ENCODE results near the gene TTC27. TPM values are rescaled to one million over a fixed set of nuclear protein-coding genes. Genes with fewer than 3 reads are reported as not detected.
"Not testable (repeated sequence)": the region's sequence is repeated elsewhere in the genome, so short reads cannot be mapped to it uniquely, and the experiment has no call there.

TTC27 gene
- total RNA-seq, 1 experiment from 2014 or later = 21.1 TPM

DNA sequence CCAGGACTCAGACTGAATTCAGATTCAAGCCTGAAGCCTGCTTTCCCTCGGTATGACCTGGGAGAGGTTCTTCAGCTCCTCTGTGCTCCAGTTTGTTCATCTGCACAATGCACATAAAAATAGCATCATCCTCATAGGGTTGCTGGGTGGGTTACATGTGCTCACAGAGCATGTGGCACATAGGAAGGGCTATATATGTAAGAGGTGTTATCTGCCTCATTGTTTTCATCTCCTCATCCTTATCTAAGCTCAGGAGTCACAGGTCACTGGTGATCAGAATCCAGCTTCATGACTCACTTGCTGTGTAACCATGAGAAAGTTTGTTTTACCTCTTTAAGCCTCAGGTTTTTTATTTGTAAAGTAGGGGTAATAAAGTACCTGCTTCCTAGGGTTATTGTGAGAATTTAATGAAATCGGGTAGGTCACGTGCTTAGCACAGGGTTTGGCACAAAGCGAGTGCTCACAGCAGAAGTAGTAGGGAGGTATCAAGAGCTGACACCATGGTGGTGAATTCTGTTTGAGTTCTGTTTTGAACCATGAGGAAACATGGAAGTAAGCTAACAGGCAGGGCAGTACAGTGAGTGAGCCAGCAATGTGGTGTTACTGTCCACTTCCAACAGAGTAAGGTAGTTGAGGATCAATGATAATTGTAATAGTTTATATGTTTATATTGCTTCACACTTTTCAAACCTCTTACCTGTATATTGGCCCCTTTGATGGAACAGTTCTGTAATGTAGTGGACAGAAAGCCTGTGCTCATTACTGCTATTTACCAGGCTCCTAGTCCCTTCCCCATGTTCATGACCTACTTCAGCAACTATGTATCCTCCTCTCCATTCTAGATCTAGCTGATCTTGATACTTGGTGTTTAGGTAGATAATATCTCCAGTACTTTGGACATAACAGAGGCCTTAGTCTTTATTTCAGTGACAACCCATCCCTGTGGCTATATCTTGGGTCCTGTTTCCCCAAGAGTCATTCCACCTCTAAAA, 177.6 kb downstream of the TTC27 start:
- DNase-seq (ENCODE audit: low read depth) = no peak

DNA sequence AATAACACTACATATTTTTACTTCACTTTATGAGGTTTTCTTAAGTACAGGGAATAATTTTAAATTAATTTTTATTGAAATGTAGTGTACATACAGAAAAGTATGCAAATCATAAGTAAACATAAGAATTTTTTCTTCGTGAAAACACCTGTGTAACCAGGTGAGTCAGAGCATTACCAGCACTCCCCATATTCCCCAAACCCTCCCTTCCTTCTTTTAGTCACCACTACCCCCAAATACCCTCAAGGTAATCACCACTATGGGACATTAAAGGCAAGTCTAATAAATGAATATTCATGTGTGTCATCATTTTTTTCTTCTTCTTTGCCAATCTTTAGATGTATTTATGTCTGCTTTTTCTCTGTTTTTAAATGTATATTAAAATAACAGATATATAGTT, 179.0 kb downstream of the TTC27 start:
- DNase-seq (ENCODE audit: low read depth) = no peak

DNA sequence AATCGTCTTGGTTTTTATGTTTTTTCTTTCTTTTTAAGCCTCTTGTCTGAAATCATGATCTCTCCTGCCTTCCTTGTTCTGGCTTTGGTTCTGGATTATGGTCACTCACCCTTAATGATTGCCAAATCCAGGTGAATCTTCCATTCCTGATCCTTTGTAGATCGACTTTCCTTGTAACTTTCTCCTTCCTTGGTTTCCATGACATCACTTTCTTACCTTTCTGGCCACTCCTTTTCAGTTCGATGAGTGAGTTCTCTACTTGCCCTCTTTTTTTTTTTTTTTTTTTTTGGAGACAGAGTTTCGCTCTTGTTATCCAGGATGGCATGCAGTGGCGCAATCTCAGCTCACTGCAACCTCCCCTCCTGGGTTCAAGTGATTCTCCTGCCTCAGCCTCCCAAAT, 179.8 kb downstream of the TTC27 start:
- DNase-seq (ENCODE audit: low read depth) = no peak

DNA sequence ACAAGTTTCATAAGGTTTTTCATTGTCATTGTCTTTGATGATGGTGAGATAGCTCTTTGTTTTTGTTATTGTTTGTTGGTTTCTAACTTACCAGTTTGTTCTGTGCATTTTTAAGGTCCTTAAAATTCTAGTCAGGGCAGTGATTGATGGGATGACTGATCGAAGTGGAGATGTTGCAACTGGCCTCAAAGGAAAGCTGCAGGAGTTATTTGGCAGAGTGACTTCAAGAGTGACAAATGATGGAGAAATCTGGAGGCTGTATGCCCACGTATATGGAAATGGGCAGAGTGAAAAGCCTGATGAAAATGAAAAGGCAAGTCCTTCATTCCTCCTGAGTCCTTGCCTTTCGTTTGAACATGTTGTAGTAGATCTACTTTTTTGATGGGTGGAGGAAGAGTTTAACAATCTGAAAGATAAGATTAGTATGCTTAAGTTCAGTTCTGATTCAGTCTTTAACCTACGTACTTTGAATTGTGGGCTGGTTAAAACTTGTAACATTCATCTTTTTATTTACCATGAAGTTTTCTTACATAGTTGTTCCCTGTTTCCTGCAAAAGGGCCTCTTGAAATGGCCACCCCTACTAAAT, 183.2 kb downstream of the TTC27 start:
- peak; percentile 16 for DNase-seq (ENCODE audit: low read depth)

DNA sequence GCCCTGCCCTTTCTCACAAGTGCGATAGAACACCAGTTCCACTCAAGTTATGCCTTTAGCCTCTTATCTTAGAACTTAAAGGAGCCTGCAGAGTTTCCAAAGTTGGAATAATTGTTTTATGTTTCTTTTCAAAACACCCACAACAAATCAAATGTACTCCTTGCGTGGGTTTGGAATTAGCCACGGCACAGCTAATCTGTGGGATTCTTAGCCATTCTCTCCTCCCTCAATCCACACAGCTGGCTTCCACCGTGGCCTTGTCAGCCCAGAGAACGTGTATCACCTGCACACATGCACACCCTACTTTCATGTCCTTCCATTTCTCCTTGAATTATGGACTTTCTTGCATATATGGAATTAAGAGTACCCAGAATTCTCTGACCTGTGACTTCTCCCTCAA, 183.8 kb downstream of the TTC27 start:
- no peak for DNase-seq (ENCODE audit: low read depth)

DNA sequence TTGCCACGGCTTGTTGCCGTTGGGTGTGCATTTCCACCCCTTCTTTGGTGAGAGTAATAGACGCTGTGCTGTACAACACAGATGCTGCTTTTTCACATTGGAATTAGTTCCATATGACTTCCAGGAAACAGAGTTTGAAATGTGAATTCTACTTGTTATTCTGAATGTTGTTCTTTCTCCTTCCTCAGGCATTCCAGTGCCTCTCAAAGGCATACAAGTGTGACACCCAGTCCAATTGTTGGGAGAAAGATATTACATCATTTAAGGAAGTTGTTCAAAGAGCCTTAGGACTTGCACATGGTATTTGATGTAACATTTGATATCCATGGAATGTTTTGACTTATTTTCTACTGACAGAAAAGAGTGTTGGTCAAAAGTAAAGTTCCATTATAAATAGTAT, 184.5 kb downstream of the TTC27 start:
- DNase-seq (ENCODE audit: low read depth) = no peak

DNA sequence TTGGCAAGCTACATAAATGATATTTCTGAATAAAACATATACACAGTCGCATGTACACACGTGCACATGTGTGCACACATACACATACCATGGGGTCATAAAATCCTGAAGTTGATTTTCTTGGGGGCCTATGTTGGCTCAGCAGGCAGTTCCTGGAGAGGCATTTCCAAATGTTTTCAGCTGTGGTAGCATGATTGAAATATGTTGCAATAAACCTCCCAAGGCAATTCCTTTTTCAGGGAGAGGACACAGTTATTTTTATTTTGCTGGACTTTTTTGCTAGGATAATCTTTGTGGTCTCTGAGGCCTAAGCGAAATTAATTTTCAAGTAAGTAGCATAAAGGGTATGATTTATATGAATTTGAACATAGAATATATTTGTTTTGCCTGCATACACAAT, 192.2 kb downstream of the TTC27 start:
- DNase-seq (ENCODE audit: low read depth) = no peak

DNA sequence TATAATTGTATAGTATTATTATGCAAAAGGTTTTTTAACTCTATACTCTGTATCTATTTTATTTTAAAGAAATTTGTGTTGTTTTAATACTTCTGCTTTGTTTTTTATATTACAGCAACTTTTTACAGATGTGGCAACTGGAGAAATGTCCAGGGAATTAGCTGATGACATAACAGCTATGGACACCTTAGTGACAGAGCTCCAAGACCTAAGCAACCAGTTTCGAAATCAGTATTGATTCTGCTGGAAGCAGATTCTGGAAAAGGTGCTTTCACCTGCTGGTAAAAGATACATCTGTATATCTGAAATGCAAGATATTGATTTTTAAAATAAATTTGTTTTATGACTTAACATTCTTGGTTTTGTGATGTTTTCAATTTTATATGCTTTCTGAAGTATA, 192.9 kb downstream of the TTC27 start:
- no peak for DNase-seq (ENCODE audit: low read depth)

DNA sequence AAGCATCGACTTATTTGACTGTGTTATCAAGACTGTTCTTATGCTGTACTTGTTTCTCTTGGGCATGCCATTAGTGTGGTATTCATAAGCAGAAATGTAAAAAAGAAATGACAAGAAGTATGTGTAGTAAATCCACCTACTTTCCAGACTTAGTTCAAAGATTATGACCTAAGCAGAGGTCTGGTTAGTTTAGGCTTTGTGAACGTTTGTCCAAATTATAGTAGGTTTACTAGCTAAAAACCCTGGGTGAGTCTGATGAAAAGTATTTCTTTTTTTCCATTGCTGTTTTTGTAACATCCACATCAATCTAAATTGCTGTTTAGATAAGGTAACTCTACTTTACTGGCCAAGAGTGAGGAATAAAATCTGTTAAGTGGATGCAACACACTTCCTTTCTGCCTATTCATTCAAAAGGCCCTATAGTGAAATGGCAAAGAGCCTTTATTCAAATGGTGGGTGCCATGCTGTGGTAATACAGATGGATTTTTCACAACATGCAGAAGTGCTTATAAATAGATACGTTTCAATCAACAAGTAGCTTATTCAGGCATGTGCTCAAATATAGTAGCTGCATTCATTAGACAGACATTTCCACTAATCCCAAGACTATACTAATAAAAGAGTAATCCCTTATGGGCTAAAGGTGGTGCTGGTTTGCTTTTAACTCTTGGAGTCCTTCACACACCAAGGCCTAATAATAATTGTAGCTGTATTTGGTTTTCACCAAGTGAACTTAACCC, 196.4 kb downstream of the TTC27 start:
- DNase-seq (ENCODE audit: low read depth) = no peak

DNA sequence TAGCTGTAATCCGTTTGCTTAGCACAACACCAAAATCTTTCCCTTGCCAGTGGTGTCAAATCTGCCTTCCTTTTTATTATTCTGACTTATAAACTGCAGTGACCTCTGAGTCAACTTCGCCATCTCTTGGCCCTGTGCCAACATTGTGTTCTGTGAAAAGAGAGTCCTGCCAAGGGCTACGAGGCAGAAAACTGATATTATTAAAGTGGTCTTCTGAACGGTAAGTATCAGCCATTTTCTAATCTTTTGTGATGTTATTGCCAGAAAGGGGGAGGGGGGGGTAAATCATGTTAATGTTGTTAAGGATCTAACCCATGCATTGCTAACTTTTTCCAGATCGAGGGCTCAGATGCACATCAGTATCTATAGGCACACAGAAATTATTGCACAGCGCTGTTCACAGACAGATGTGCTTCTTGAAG, 197.5 kb downstream of the TTC27 start:
- peak; percentile 62 for DNase-seq (ENCODE audit: low read depth)

DNA sequence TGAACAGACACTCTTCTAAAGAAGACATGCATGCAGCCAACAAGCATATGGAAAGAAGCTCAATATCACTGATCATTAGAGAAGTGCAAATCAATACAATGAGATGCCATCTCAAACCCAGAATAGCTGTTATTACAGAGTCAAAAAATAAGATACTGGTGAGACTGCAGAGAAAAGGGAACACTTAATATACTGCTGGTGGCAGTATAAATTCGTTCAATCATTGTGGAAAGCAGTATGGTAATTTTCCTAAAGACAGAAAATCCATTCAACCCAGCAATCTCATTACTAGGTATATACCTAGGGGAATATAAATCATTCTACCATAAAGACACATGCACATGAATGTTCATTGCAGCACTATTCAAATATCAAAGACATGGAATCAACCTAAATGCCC, 202.3 kb downstream of the TTC27 start:
- no peak for DNase-seq (ENCODE audit: low read depth)

DNA sequence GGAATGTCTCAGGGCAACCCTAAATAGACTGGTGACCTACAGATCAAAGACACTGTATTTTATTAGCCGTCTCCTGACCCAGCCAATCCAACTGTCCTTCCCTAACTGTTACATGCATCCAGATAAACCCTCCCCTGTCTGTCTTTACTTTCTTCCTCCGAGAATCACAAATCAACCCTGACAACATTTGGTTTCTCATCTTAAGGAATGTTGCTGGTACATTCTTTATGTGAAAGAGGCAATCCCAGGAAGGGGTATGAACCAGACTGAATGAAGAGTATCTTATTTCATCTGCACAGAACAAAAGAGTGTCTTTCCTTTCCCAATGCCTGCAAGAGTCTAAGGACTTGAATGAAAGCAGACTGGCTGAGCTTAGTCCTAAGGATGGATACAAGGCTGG, 205.0 kb downstream of the TTC27 start:
- peak; percentile 43 for DNase-seq (ENCODE audit: low read depth)

DNA sequence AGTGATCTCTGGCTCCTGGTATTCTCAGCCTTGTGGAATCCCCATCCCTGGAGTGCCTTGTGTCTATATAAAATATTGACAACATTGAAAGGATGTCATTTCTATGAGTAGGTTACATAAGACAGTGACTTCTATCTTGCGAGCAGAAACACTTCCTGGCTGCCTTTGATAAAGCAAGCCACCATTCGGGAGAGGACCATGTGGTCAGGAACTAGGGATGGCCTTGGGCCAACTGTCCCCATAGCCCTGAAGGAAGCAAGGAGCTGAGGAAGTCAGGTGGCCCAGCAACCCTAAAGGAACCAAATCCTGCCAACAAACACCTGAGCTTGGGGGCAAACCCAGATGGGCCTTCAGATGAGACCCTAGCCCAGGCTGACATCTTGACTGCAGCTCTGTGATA, 205.9 kb downstream of the TTC27 start:
- DNase-seq (ENCODE audit: low read depth) = no peak

DNA sequence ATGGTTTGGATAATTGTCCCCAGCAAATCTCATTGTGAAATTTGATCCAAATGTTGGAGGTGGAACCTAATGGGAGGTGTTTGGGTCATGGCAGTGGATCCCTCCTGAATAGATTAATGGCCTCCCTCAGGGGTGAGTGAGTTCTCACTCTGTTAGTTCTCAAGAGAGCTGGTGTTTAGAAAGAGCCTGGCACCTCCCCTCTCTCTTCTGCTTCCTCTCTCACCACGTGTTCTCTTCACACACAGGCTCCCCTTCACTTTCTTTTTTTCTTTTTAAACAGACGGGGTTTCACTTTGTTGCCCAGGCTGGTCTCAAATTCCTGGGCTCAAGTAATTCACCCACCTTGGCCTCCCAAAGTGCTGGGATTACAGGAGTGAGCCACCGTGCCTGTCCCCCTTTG, 207.3 kb downstream of the TTC27 start:
- DNase-seq (ENCODE audit: low read depth) = no peak

DNA sequence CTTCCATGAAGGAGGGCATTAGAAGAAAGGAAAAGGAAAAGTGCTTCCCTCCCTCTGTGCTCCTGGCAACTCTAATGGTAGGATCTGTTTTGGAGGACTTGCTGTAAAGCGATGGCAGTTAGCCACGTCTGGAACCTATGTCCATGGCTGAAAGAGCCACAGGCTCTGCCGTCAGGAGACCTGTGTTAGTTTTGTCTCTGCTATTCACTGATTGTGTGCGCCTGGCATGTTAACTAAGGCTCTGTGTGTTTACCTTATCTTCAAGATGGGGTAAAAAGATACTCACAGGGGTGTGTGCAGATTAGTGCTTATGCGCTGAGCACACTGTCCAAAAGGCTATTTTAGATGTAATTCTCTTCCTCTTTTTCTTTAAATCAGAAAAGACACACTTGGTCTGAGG, 209.1 kb downstream of the TTC27 start:
- no peak for DNase-seq (ENCODE audit: low read depth)

DNA sequence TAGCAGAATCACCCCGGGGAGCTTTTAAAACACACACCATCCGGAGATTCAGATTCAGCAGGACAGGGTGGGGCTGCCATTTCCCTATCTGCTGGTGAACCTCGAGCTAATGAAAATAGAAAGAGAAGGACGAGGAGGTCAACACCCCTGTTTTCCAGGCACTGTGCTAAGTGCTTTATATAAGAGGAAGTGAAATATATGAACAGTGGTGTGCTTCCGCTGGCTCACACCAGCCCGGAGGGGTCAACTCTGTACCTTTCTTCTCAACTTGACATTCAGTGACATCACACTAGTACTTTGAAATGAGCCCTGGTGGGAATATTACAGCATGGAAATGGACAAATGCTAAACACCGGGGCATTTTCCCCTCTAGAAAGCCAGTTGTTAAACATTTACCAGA, 210.6 kb downstream of the TTC27 start:
- DNase-seq (ENCODE audit: low read depth) = no peak

DNA sequence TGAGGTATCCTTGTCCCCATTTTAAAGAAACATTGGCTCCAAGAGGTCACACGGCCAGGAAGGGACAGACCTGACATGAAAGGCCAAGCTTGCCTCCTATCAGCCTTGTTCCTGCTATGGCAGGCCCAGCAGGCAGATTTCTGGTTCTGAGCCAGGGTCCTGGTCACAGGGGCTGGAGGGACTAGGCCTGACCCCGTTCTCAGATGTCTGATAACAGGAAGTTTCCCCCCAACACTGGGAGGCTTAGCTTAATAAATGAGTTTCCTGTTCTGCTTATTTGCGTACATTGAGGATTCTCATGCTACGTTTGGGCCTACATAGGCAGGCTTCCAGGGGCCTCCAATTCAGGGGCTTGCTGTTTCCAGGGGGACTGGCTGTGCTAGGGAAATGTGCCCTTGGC, 211.1 kb downstream of the TTC27 start:
- no peak for DNase-seq (ENCODE audit: low read depth)

DNA sequence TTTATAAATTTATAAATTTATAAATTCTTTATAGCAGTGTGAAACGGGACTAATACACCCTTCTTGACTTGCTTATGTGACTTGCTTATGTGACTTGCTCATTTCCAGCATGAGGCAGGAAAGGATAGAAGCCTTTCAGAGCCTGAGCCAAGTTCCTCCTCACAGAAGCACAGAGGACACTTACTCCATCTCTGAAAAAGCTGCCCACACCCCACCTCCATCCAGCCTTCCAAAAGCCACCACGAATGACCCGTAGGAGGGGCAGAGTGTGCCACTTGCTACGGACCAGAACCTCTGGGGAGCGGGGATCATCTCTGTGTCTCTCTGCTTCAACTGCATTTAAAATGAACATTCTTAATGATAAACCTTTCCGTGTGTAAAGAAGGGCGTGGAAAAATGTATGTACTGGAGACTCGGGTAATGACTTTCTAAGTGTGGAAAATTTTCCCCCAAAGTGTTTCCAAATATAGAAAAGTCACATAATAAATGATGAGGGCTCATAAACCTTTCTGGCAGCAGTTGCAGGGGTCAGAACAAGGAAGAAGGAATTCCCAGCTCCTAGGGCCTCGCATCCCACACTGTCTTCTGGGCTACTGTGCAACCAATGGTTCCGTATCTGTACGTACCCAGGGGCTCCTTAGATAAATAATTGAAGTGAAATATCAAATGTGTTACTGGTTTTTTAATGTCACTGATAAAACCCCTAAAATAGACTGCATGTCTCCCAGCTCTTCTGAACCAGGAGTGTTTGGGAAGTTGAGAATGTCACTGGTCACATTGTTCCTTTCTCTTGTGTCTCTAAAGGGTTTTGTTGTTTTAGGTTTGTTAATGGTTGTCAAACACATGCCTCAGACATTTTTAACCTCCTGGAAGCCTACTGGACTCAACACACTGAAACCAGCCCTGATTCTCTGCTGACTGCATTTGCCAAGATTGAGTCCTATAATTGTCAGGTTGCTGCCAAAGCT, 214.4 kb downstream of the TTC27 start:
- no peak for DNase-seq (ENCODE audit: low read depth)

DNA sequence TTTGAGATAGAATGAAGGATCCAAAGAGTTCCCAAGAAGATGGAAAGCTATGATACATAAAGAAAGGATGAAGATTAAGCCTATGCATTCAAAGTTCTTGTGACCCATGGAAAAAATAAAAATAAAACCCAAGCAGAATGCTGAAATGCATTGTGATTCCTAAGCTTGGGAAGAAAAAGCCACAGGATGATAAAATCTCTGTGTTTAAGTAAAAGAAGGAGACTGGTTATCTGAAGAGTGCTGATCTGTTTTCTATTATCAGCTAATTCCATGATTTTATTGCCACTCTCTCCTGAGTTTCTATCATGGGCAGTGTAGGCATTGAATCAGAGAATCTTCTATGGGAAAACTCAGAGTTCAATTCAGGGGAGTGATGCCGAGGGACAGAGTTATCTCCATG, 215.8 kb downstream of the TTC27 start:
- no peak for DNase-seq (ENCODE audit: low read depth)

DNA sequence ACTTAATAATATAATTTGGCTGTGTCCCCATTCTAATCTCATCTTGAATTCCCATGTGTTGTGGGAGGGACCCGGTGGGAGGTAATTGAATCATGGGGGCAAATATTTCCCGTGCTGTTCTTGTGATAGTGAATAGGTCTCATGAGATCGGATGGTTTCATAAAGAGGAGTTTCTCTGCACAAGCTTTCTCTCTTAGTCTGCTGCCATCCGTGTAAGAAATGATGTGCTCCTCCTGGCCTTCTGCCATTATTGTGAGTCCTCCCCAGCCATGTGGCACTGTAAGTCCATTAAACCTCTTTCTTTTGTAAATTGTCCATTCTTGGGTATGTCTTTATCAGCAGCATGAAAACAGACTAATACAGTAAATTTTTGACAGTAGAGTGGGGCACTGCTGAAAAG, 216.4 kb downstream of the TTC27 start:
- DNase-seq (ENCODE audit: low read depth) = no peak

DNA sequence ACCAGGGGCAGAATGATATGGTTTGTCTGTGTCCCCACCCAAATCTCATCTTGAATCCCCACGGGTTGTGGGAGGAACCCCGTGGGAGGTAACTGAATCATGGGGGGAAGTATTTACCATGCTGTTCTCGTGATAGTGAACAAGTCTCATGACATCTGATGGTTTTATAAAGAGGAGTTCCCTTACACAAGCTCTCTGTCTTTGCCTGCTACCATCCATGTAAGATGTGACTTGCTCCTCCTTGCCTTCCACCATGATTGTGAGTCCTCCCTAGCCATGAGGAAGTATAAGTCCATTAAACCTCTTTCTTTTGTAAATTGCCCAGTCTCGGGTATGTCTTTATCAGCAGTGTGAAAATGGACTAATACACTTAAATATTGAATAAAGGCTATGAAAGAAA, 218.4 kb downstream of the TTC27 start:
- DNase-seq (ENCODE audit: low read depth) = not testable (repeated sequence)

All from LHCN-M2 (cell line).